Muscle layer of colon (tissue), 2 donors: Measurements from ENCODE around the gene ITGA2.

Experiments used
- H3K27ac ChIP-seq: one replicate; pipeline ENCODE4 v1.7.0; 2013; ENCODE audit warnings: low read depth, mild to moderate bottlenecking, low read length, moderate library complexity
- H3K27me3 ChIP-seq, 2 donors: one replicate each; pipeline ENCODE4 v1.7.0; 2013; ENCODE audit warnings: low read length in 2 of 2, mild to moderate bottlenecking in 2 of 2; ENCODE audit not compliant: insufficient read depth in 2 of 2, control insufficient read depth in 1 of 2
- H3K36me3 ChIP-seq: one replicate; pipeline ENCODE4 v1.7.0; 2013; ENCODE audit warnings: mild to moderate bottlenecking, low read length; ENCODE audit not compliant: insufficient read depth
- H3K4me1 ChIP-seq: one replicate; pipeline ENCODE4 v1.7.0; 2013; ENCODE audit warnings: mild to moderate bottlenecking, low read length; ENCODE audit not compliant: insufficient read depth
- H3K4me3 ChIP-seq, 2 donors: one replicate each; pipeline ENCODE4 v1.7.0; 2013; ENCODE audit warnings: low read length in 2 of 2, low read depth in 1 of 2, mild to moderate bottlenecking in 1 of 2, moderate library complexity in 1 of 2
- H3K9ac ChIP-seq: one replicate; pipeline ENCODE4 v1.7.0; 2013; ENCODE audit warnings: low read length
- H3K9me3 ChIP-seq: one replicate; pipeline ENCODE4 v1.7.0; 2013; ENCODE audit warnings: mild to moderate bottlenecking, low read length
- donor health status: abdominal sarcoma.
- donor health status: Adenocarcinoma of cecum.

Gene ITGA2

DNA sequence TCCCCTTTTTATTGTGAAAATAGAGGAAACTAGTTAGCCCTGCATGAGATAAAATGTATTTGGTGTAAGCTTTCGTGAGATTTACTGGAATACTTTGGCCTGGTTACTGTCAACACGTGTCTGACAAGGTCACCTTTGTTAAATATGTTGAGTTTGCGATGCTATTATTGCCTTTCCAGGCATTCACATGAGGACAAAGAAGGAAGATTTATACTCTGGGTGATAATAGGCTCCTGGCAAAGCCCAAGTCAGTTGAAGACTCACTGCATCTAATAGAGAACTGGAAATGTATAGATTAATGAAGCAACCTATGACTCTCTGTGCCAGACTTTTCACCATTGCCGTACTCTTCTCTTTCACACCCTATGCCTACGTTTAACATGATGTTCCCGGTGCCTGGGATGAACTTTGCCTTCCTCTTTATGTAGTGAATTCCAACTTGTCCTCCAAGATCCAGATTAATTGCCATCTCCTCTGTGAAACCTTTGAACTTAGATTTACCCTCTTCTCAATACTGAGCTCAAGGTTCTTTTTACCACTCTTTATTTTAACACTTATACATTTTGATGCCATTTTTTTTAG is 33.9 kb downstream of the ITGA2 start:
- H3K27me3 ChIP-seq, result no peaks in the 10 kb centered on the region
- no peak overlapping the region for H3K4me3 ChIP-seq
- H3K4me1 ChIP-seq, result no peaks in the 10 kb centered on the region
- H3K9me3 ChIP-seq, result no peaks in the 10 kb centered on the region
- H3K27ac ChIP-seq, result no peak overlapping the region
- H3K9ac ChIP-seq, result no peak overlapping the region
- no peaks in the 10 kb centered on the region for H3K36me3 ChIP-seq

DNA sequence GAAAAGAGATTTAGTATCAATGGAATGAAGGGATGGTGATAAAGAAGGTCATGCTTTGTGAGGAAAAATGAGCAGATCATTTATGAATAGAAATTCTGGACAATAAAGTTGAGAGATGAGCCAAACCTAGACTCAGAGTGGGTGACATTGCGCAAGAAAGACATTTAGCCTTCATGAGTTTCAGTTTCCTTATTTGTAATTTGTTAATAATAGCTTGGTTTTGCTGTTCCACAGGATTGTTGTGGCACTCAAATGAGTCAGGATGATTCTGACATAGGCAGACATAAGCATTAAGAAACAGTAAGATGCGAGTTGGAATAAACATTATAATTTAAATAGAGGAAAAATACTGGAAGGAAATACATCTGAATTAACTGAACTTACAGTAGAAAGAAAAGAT is 34.8 kb downstream of the ITGA2 start:
- Histone ChIP-seq H3K27me3 (no peaks in the 10 kb centered on the region), H3K9ac (no peak overlapping the region), H3K36me3 (no peaks in the 10 kb centered on the region), H3K9me3 (no peaks in the 10 kb centered on the region), H3K4me3 (no peak overlapping the region), H3K4me1 (no peaks in the 10 kb centered on the region), H3K27ac (no peak overlapping the region)

DNA sequence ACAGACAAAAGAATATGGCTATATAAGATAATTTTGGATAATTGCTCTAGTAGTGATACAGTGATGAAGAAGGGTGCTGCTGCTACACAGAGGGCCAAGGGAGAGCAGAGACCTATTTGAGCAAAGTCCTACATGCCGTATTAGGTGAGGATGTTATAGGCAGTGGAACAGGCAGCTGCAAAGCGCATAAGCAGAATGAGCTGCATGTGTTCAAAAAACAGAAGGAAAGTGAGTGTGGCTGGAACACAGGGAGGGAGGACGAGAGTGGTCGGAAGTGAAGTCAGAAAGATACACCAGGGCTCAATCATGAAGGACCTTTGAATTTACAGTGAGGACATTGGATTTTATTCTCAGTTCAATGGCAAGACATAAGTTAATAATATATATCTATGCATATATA is 35.4 kb downstream of the ITGA2 start:
- H3K4me3 ChIP-seq, result no peak overlapping the region
- no peaks in the 10 kb centered on the region for H3K9me3 ChIP-seq
- H3K27ac ChIP-seq, result no peak overlapping the region
- no peaks in the 10 kb centered on the region for H3K27me3 ChIP-seq
- H3K4me1 ChIP-seq, result no peaks in the 10 kb centered on the region
- H3K9ac ChIP-seq, result no peak overlapping the region
- H3K36me3 ChIP-seq, result no peaks in the 10 kb centered on the region

DNA sequence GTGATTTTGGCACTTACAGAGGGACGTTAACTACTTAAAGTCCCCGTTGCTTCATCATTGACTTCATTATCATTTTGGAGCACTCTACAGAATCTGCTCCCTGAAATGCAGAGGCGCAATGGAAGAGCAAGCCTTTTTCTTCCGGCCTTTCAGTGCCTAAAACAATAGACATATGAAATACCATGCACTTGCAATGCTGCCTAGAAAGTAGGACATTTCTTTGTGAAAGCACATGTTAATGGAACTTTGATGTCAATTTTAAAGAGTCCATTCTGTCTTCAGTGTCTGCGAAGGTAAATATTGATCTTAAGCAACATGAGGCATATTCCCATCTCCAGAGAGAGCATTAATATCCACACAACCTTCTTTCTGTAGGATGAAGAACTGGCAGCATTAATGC is 36.3 kb downstream of the ITGA2 start:
- Histone ChIP-seq H3K9ac (no peak overlapping the region), H3K4me3 (no peak overlapping the region), H3K27me3 (no peaks in the 10 kb centered on the region), H3K27ac (no peak overlapping the region), H3K9me3 (no peaks in the 10 kb centered on the region), H3K4me1 (no peaks in the 10 kb centered on the region), H3K36me3 (no peaks in the 10 kb centered on the region)

DNA sequence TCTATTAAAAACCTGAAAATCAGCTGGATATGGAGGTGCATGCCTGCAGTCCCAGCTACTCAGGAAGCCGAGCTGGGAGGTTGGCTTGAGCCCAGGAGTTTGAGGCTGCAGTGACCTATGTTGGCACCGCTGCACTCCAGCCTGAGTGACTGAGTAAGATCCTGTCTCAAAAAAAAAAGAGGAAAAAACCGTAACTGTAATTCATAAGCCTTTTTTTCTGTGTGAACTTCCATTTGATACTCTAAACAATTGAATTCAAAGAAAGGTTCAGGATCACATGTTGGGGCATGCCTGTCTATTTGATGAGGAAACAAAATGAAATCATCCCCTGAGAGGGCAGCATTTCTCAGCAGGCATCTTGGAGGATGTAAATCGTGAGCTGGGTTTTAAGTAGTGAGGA is 38.8 kb downstream of the ITGA2 start:
- no peaks in the 10 kb centered on the region for H3K9me3 ChIP-seq
- no peak overlapping the region for H3K27ac ChIP-seq
- peaks cover 14% of the 10 kb centered on the region for H3K4me1 ChIP-seq

DNA sequence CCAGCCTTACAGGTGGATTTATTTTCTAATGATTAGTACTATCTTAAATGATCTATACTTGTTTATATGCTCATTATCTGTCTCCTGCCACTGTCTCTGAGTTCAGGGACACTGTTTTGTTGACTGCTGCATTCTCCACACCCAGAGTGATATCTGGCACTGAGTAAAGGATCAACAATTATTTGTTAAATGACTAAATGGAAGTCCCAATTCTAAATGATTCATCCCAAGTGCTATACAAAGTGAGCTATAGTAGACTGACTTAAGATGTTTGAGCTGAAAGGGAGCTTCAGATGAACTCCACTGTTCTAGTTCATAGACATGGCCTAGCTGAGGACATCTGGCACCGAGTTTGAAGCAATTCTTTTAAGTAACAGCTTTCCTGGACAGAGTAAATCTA is 40.5 kb downstream of the ITGA2 start:
- Histone ChIP-seq H3K27me3 (no peaks in the 10 kb centered on the region), H3K9me3 (no peaks in the 10 kb centered on the region), H3K4me3 (no peak overlapping the region), H3K27ac (no peak overlapping the region), H3K4me1 (peaks cover 14% of the 10 kb centered on the region), H3K36me3 (no peaks in the 10 kb centered on the region), H3K9ac (no peak overlapping the region)

More for the DNA sequence above, 38.8 kb downstream of the ITGA2 start:
- H3K4me3 ChIP-seq, result no peak overlapping the region
- no peaks in the 10 kb centered on the region for H3K36me3 ChIP-seq
- no peaks in the 10 kb centered on the region for H3K27me3 ChIP-seq
- no peak overlapping the region for H3K9ac ChIP-seq

DNA sequence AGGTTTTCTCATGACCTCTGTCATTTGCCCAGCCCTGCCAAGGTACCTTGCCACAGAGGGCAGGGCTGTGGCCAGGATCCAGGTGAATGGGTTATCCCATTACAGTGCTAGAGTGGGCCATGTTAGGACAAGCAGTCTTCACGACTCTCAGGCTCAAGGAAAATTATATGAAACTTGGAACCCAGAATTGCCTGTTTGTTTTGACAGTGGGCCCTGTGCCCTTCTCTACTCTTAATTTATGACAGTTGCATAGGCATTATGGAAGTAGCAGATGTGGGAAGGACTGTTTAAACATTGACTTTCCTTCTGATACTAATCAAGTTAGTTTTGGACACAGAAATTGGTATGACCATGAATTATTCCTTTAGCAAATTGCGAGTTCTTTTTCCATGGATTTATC is 41.7 kb downstream of the ITGA2 start:
- Histone ChIP-seq H3K36me3 (no peaks in the 10 kb centered on the region), H3K27ac (no peak overlapping the region), H3K4me1 (peaks cover 14% of the 10 kb centered on the region), H3K4me3 (no peak overlapping the region), H3K9ac (no peak overlapping the region), H3K9me3 (no peaks in the 10 kb centered on the region), H3K27me3 (no peaks in the 10 kb centered on the region)

DNA sequence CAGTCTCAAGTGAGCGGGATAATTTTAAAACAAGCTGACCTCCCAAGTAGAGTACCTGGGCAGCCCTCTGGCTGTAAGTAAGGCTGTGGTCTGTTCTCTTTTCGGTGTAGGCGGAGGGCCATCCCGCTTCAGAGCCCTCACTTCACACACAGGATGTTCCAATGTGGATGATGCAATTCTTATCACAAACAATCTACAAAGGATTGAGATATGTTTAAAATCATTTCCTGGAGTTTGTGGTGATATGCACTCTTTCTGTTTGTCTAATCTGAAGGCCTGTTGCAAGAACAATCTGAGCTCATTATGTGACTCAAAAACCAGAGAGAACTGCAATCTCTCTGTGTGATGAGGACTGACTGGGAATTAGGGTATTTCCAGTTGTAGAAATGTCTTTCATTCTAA is 42.5 kb downstream of the ITGA2 start:
- Histone ChIP-seq H3K4me1 (peaks cover 14% of the 10 kb centered on the region), H3K27me3 (no peaks in the 10 kb centered on the region), H3K36me3 (no peaks in the 10 kb centered on the region), H3K9me3 (no peaks in the 10 kb centered on the region), H3K9ac (no peak overlapping the region), H3K27ac (no peak overlapping the region), H3K4me3 (no peak overlapping the region)

DNA sequence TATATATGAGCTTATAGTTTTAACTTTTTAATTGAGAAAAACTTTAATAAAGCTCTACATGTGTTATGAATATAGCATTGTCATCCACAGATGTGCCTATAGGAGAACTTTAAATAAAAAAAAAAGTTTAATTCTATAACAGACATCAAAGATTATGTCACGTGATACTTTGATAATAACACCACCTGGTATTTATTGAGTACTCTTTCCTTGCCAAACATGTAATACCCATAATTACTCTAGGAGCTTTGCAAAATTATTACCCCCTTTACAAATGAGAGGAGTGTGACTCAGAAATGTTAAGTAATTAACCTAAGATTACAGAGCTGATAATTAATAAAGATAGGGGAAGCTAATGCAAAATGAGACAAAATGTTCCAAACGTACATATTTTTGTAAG is 43.0 kb downstream of the ITGA2 start:
- Histone ChIP-seq H3K9me3 (no peaks in the 10 kb centered on the region), H3K4me1 (peaks cover 15% of the 10 kb centered on the region), H3K4me3 (no peak overlapping the region), H3K27ac (no peak overlapping the region), H3K27me3 (no peaks in the 10 kb centered on the region), H3K9ac (no peak overlapping the region), H3K36me3 (no peaks in the 10 kb centered on the region)

DNA sequence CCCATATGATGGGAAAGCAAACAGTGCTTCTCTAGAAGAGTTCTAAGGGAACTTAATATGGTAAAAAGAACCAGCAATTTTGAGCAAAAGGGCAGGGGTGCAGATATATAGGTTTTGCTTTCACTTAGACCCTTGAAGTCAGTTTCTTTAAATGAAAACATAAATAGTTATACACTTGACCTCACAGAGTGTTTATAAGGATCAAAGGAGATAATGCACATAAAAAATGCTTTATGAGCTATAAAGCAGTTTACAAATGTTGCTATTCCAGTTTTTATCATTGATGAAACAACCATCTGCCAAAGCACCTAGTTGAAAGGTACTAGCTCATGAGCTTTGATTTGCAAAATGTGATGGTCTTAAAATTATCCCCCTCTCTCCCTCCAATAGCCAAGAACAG is 45.7 kb downstream of the ITGA2 start:
- H3K9ac ChIP-seq, result no peak overlapping the region
- no peaks in the 10 kb centered on the region for H3K27me3 ChIP-seq
- peaks cover 22% of the 10 kb centered on the region for H3K4me1 ChIP-seq
- no peaks in the 10 kb centered on the region for H3K36me3 ChIP-seq
- no peak overlapping the region for H3K27ac ChIP-seq
- H3K4me3 ChIP-seq, result no peak overlapping the region
- H3K9me3 ChIP-seq, result no peaks in the 10 kb centered on the region

DNA sequence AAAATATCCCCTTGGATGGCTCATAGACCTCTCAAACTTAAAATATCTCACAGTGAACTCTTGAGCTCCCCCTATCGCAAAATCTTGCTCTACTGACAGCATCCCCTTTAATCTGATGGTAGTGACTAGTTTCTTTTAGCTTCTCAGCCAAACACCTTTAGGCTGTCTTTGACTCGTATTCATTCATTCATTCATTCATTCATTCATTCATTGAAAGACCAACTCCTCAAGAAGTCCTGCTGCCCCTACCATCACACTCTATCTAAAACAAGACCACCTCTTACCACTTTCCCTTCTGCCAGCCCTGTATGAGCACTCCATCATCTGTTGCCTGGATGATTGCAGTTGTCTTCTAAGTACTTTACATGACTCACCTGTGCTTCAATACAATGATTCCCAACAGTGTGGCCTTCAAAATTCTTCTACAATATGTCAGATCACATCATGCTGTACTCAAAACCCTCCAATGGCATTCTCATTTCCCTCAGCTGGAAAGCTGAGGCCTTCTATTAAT is 46.8 kb downstream of the ITGA2 start:
- Histone ChIP-seq H3K4me1 (peaks cover 18% of the 10 kb centered on the region), H3K9ac (no peak overlapping the region), H3K4me3 (no peak overlapping the region), H3K27ac (no peak overlapping the region), H3K27me3 (no peaks in the 10 kb centered on the region), H3K36me3 (no peaks in the 10 kb centered on the region), H3K9me3 (no peaks in the 10 kb centered on the region)

DNA sequence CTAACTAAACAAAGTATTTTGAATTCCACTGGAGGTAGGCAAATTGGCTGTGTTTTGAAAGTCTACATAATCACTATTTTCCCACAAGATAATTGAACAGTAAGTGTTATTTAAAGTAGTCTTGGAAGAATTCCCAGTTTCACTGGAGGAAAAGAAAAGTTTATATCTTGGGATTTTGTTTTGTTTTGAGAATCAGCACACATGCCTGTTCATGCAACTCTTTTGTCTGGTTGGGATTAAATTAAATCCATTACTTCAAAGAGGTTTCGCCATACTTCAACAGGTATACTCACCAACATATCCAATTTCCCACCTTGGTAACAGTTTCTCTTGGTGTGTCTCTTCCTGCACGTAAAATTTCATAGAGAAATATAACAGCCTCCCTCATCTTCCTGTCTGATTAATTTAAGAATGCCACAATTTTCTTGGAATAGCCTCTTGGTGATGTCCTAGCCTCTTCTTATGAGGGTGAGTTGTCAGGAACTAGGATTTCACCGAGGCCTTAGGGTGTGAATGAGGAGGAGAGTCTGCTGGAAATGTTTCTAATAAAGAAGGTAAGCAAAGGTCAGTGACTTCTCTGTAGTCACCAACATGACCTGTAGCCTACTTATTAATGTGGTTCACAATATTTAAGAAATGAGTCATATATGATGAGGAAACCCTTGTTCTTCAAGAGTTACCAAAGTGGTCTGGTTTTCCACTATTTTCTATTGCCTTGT is 48.1 kb downstream of the ITGA2 start:
- H3K4me3 ChIP-seq, result no peak overlapping the region
- H3K9ac ChIP-seq, result no peak overlapping the region
- H3K36me3 ChIP-seq, result no peaks in the 10 kb centered on the region
- no peaks in the 10 kb centered on the region for H3K9me3 ChIP-seq
- H3K4me1 ChIP-seq, result peaks cover 8% of the 10 kb centered on the region
- no peak overlapping the region for H3K27ac ChIP-seq
- no peaks in the 10 kb centered on the region for H3K27me3 ChIP-seq
